Right lobe of liver (tissue), 6 donors: ENCODE data around the gene RSF1. TPM values are rescaled to one million over a fixed set of nuclear protein-coding genes. Genes with fewer than 3 reads are reported as not detected.

ENCODE experiments used
- ATAC-seq, 4 donors: fragments of 200-7000 bp; cut with Tn5 transposase; one replicate each; pipeline ENCODE4 v1.9.1; 2020; ENCODE audit warnings: mild to moderate bottlenecking in 4 of 4, moderate library complexity in 4 of 4
- DNase-seq, 3 donors: peaks; one replicate each; pipeline ENCODE4 v3.0.0-alpha.2; 2020
- H3K27ac ChIP-seq, 3 donors: fragments of 200-600 bp; one replicate each; pipeline ENCODE4 v1.8.0; 2022
- H3K27me3 ChIP-seq, 2 donors: fragments of 200-600 bp; one replicate each; pipeline ENCODE4 v1.8.0; 2022
- H3K36me3 ChIP-seq, 4 donors: fragments of 200-600 bp; sonication (generic) in 1 of 4; one replicate each; pipeline versions ENCODE4 v1.5.1 to v1.8.0; 2017 to 2022; ENCODE audit warnings: control low read depth in 1 of 4
- H3K4me1 ChIP-seq, 4 donors: fragments of 200-600 bp; sonication (generic) in 1 of 4; one replicate each; pipeline versions ENCODE4 v1.5.1 to v1.8.0; 2017 to 2022; ENCODE audit warnings: control low read depth in 1 of 4
- H3K4me3 ChIP-seq, 3 donors: fragments of 200-600 bp; one replicate each; pipeline ENCODE4 v1.8.0; 2022
- H3K9me3 ChIP-seq, 4 donors: fragments of 200-600 bp; sonication (generic) in 1 of 4; one replicate each; pipeline versions ENCODE4 v1.5.1 to v1.8.0; 2017 to 2022; ENCODE audit warnings: control low read depth in 1 of 4
- POLR2A ChIP-seq: fragments of 450-650 bp; IDR thresholded peaks from one replicate; pipeline ENCODE4 v1.6.1; 2017; ENCODE audit warnings: antibody characterized with exemption, mild to moderate bottlenecking
- WGBS: methylation state at CpG from one replicate; pipeline ENCODE4 v1.1.6; 2018; ENCODE audit warnings: low coverage, low lambda C conversion rate; ENCODE audit not compliant: insufficient coverage; ENCODE audit errors: missing lambda C conversion rate; 5-methylcytosine and 5-hydroxymethylcytosine counted together
- intact Hi-C, 2 donors: fragments of 100-400 bp; cut with DNase I; formaldehyde crosslinking; loops; one replicate each; pipeline versions ENCODE4 v1.11.2 to v1.14.1; 2022
- total RNA-seq, 6 experiments: library from RNA; depleted of rRNA in 2 of 6; stranded (reverse); fragments of >200 nt in 2 of 6; fragmentation: NEBNext Ultra II Directional in 3 of 6; extraction: Animal tissue kit (Norgen Biotek cat#: 25700) in 3 of 6; gene quantifications; one replicate each; pipeline versions ENCODE4 v1.1.0 to v1.2.4, GENCODE V29; 2016 to 2023
- TF ChIP-seq, protein P1 (sequence below), 4 donors: fragments of 200-600 bp in 3 of 4; fragments of 450-650 bp in 1 of 4; IDR thresholded peaks; one replicate each; pipeline versions ENCODE4 v1.5.1 to v1.8.0; 2016 to 2022; ENCODE audit warnings: antibody characterized with exemption in 4 of 4, mild to moderate bottlenecking in 2 of 4
- donor health status: DM: no; HTN: yes; CAD: no.
- donor health status: DM: no; HTN: no; CAD: no.
- donor health status: DM: no; HTN: no; CAD: no.
- donor health status: DM: no; HTN: yes; CAD: no.
- donor health status: DM: no; HTN: yes; CAD: no.

The RSF1 gene
- total RNA-seq, 6 experiments from 2014 or later: 8.4 to 23.0 (median 20.6) TPM

DNA sequence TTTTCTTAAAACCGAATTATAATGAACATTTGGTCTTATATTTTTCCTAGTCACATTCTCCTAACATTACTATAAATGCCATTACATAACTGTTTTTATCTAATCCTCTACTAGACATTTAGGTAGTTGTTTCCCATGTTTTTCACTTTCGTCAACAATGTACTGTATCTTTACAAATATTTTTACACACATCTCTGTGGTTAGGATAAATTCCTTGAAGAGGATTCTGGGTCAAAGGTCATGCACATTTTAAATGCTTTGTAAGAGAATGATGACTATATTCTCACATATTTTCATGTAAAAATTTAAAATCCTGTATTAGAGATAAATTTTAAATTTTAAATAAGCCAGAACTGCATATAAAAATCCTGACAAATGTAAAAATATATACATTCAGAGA is 121.6 kb downstream of the RSF1 start:
- TF ChIP-seq, protein P1, sequence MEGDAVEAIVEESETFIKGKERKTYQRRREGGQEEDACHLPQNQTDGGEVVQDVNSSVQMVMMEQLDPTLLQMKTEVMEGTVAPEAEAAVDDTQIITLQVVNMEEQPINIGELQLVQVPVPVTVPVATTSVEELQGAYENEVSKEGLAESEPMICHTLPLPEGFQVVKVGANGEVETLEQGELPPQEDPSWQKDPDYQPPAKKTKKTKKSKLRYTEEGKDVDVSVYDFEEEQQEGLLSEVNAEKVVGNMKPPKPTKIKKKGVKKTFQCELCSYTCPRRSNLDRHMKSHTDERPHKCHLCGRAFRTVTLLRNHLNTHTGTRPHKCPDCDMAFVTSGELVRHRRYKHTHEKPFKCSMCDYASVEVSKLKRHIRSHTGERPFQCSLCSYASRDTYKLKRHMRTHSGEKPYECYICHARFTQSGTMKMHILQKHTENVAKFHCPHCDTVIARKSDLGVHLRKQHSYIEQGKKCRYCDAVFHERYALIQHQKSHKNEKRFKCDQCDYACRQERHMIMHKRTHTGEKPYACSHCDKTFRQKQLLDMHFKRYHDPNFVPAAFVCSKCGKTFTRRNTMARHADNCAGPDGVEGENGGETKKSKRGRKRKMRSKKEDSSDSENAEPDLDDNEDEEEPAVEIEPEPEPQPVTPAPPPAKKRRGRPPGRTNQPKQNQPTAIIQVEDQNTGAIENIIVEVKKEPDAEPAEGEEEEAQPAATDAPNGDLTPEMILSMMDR (IDR thresholded peaks at IDR 0.05): no peak
- TF ChIP-seq POLR2A: no peak
- ATAC-seq (no peak), DNase-seq (no peak)
- Histone ChIP-seq H3K4me3 (no peak overlapping the region), H3K27ac (no peak overlapping the region), H3K27me3 (no peaks in the 10 kb centered on the region), H3K36me3 (peaks cover 0 to 14% (median 8%) of the 10 kb centered on the region in 4 donors), H3K9me3 (no peaks in the 10 kb centered on the region), H3K4me1 (no peaks in the 10 kb centered on the region)
- WGBS: 78% methylated on average over 2 of the region's 2 CpGs
- intact Hi-C loops: no loop called here

DNA sequence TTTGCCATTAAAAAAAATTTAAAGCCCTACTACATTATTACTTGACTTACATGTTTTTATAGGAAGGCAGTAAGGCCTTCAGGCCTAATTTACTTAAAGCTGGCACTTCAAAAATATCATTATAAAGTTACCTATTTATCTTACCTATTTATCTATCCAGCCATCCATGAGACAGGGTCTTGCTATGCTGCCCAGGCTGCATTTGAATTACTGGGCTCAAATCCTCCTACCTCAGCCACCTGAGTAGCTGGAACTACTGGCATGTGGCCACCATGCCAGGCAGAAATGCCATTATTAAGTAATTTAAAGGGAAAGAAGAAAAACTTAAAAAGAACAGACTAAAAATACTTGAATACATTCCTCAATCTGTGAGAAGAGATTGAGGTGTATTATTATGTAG is 122.7 kb downstream of the RSF1 start:
- Histone ChIP-seq H3K9me3 (no peaks in the 10 kb centered on the region), H3K27me3 (no peaks in the 10 kb centered on the region), H3K36me3 (peaks cover 0 to 14% (median 8%) of the 10 kb centered on the region in 4 donors), H3K27ac (no peak overlapping the region), H3K4me1 (no peaks in the 10 kb centered on the region), H3K4me3 (no peak overlapping the region)
- no peak for DNase-seq
- ATAC-seq: no peak
- intact Hi-C loops: no loop called here
- TF ChIP-seq, protein P1 (IDR thresholded peaks at IDR 0.05): no peak
- no peak for TF ChIP-seq POLR2A

DNA sequence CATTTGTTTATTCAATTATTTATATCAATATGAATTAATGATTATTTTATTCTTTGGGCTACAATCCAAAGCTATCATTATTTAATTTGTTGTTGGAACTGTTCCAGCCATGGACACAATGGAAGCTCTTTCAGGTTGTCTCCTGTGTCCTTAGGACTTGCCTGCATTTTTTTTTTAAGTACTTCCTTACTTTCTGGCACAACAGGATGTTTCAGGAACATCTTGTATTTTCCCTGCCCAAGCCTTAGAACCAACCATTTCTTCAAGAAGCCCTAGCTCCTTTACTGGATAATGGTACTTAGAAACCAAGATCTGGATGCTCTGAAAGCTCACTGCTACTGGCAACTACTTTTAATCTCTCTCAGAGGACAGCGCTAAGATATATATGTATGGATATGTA is 125.1 kb downstream of the RSF1 start:
- TF ChIP-seq, protein P1 (IDR thresholded peaks at IDR 0.05): no peak
- TF ChIP-seq POLR2A: no peak
- DNase-seq: no peak
- WGBS: 100% methylated on average over 1 of the region's 1 CpG
- Histone ChIP-seq H3K4me3 (no peak overlapping the region), H3K27me3 (no peaks in the 10 kb centered on the region), H3K9me3 (no peaks in the 10 kb centered on the region), H3K36me3 (peaks cover 0 to 16% (median 9%) of the 10 kb centered on the region in 4 donors), H3K27ac (no peak overlapping the region), H3K4me1 (no peaks in the 10 kb centered on the region)
- peak in 1 of 4 donors; percentile 51 for ATAC-seq
- intact Hi-C loops: no loop called here

DNA sequence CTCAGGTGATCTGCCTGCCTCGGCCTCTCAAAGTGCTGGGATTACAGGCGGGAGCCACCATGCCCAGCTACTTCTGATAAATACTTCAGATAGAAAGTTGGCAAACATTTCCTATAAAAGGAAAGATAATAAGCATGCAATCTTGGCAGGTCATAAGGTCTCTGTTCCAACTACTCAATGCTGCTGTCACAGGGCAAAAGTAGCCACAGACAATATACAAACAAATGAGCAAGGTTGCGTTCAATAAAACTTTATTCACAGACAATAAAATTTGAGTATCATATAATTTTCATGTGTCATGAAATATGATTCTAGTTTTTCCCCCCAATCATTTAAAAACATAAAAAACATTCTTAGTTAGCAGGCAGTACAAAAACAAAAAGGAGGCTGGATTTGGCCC is 129.9 kb downstream of the RSF1 start:
- H3K36me3 ChIP-seq: peaks cover 0 to 13% (median 1%) of the 10 kb centered on the region in 4 donors
- intact Hi-C loops: no loop called here
- H3K9me3 ChIP-seq: no peaks in the 10 kb centered on the region
- WGBS: 100% methylated on average over 2 of the region's 3 CpGs
- DNase-seq (no peak), ATAC-seq (no peak)
- TF ChIP-seq, protein P1 (IDR thresholded peaks at IDR 0.05): no peak
- TF ChIP-seq POLR2A: no peak
- H3K4me3 ChIP-seq: no peak overlapping the region
- H3K27ac ChIP-seq: no peak overlapping the region
- H3K4me1 ChIP-seq: no peaks in the 10 kb centered on the region
- no peaks in the 10 kb centered on the region for H3K27me3 ChIP-seq

DNA sequence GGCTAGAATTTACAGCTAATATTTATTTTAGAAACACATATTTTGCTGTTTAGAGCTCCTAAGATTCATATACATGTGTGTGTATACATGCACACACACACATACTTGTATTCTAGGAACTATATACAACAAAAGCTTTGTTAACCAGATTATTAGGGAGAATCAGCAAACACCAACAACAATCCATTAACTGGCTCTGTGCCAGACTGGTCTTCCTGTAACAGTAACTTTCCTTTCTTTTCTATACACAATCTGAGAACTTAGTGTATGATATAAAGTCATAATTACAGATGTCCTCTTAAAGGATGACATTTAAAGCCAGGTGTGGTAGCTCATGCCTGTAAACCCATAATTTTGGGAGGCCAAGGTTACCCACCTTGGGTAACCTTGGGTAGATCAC is 133.4 kb downstream of the RSF1 start:
- DNase-seq (no peak), ATAC-seq (no peak)
- no peak for TF ChIP-seq POLR2A
- TF ChIP-seq, protein P1 (IDR thresholded peaks at IDR 0.05): no peak
- peaks cover 0 to 41% (median 1%) of the 10 kb centered on the region in 4 donors for H3K36me3 ChIP-seq
- H3K4me3 ChIP-seq: no peak overlapping the region
- H3K9me3 ChIP-seq: no peaks in the 10 kb centered on the region
- intact Hi-C loops: no loop called here
- H3K27ac ChIP-seq: no peak overlapping the region
- no peaks in the 10 kb centered on the region for H3K27me3 ChIP-seq
- H3K4me1 ChIP-seq: no peaks in the 10 kb centered on the region
